COLO668 (cell line): ENCODE results near the gene TMEM209.

Experiments used
- DNase-seq: peaks from one replicate; lab custom pipeline; 2025; ENCODE audit not compliant: unreplicated experiment; lab: John Stamatoyannopoulos, UW

TMEM209 gene

GRCh38 chr7:130144312-130145171 lies 60.7 kb downstream of the TMEM209 start:
- DNase-seq: peak; percentile 19

DNA sequence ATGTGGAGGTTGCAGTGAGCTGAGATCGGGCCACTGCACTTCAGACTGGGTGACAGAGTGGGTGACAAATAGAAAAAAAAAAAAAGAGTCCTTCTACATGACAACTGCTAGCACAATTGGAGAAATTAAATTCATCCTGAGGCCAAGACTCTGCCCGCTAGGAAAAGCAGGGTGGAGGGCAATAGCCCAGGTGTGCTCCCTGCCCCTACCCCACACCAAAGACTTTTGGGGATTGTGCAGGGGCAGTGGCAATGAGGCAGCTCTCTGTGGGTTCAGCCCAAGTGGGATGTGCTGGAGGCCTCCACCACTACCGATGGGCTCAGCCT lies 61.3 kb downstream of the TMEM209 start:
- no peak for DNase-seq

DNA sequence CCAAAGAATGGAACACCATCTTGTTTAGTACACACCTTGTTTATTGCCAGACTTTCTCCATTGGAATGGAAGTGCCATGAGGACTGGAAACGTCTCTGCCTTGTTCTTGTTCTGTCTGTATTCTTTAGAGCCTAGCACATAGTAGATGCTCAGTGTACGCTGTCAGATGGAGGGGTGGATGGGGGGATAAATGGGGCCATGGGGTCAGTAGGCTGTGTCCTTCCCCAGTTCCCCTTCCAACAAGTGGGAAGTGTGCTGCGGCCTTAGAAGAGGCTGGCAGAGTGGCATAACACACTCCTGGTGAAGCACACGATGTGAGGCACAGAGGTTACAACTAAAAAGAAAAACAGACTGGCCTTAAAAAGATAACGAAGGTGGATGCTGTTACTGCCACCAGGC lies 61.9 kb downstream of the TMEM209 start:
- DNase-seq: no peak

- no peak for DNase-seq
Measured at GRCh38 chr7:130142654-130143333, 62.4 kb downstream of the TMEM209 start.

- DNase-seq: no peak
Measured at GRCh38 chr7:130141884-130142653, 63.1 kb downstream of the TMEM209 start.

GRCh38 chr7:130141161-130141883 lies 63.9 kb downstream of the TMEM209 start:
- DNase-seq: peak; percentile 21

- no peak for DNase-seq
Measured at GRCh38 chr7:130140551-130141160, 64.5 kb downstream of the TMEM209 start.

- no peak for DNase-seq
Measured at GRCh38 chr7:130139193-130139960, 65.8 kb downstream of the TMEM209 start.

GRCh38 chr7:130137207-130137606 lies 68.0 kb downstream of the TMEM209 start:
- DNase-seq: no peak

DNA sequence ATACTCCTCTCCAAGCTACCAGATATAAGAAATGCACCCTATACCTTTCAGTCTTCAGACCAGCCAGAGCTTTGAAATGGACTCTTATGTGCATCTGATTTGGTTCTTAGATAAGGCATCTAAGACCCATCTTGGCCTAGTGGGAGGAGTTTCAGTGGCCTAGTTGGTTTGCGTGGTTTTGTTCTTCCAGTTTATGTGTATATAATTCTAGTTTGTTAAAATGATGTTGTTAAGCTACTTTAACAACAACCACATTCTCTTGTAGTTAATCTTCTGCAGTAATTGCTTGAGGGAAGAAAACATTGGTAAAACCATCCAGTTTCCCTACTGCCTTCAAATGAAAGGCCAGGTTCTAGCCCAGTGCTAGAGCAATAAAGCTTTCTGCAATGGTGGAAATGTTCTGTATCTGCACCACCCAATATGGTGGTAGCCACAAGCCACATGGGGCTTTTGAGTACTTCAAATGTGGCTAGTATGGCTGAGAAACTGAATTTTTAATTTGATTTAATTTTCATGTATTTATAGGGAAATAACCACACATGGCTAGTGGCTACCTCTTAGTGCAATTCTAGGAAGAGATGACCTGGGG lies 68.5 kb downstream of the TMEM209 start:
- no peak for DNase-seq

- DNase-seq: no peak
Measured at GRCh38 chr7:130135208-130136205, 69.7 kb downstream of the TMEM209 start.

DNA sequence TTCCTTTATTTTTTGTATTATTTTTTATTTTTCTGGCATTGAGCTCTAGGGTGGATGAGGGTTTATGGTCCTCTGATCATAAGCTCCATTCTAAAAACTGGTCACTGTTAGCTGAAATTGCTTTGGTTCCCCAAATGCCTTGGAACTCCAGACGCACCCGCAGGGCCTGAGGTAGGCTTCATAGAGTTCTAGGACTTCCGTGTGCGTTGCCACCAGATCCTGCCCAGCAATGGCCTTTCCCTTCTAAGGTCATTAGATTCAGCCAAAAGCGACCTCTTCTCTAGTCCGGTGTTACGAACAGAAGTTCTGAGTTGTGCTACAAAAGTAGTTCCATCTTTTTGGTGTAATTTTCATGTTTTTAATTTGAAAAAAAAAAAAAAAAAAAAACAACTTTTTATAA lies 70.5 kb downstream of the TMEM209 start:
- no peak for DNase-seq

DNA sequence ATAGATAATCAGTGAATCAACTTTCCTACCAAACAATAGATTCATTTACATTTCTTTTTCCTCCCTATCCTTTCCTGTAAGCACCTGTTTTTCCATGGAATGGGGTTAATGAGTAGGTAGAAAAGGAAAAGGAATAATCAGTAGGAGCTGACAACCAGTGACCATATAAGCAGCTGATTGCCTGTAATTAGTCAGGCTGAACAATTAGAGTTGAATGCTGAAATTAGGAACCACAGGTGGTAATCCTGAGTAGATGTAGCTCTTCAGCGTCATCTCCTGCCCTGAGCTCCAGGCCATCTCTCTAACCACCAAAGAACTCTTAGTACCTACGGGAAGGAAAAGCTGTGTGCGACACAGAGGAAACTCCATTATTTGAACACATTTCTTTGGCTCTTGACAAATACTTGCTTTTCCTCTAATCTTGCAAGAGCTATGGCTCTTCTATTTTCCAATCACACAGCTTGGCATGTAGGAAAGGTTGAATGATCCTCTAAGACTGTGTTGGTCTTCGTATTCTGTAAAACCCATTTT lies 71.0 kb downstream of the TMEM209 start:
- DNase-seq: no peak

DNA sequence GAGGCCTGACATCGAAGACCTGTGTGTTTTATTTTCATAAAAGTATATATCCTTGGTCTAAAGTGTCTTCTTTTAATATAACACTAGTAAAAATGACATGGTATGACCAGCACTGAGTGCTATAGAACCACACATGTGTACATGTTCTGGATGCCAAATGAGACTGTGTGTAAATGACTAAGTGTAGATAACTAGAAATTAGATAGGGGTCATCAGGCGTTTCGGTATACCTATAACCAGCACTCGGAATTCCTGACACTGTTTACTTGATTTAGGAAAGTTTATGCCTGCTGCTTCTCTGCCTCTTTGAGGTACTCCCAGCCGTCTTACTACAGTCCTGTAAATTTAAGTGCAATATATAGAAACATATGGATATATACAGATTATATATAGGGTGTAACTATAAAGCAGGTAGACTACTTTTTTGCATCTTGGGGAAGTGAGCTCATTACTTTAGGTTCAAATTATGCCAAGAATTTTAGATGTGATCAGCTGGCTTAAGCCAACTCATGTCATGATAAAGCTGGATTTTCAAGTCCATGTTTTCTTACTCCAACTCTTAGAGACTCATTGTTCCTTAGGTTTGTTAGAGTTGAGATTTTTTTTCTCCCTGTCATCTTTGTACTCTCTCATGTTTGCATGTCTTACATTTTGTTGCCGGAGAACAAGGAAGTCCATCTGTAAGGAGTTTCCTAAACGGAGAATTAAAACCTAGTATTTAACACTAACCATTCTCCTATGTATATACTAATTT lies 72.0 kb downstream of the TMEM209 start:
- no peak for DNase-seq

DNA sequence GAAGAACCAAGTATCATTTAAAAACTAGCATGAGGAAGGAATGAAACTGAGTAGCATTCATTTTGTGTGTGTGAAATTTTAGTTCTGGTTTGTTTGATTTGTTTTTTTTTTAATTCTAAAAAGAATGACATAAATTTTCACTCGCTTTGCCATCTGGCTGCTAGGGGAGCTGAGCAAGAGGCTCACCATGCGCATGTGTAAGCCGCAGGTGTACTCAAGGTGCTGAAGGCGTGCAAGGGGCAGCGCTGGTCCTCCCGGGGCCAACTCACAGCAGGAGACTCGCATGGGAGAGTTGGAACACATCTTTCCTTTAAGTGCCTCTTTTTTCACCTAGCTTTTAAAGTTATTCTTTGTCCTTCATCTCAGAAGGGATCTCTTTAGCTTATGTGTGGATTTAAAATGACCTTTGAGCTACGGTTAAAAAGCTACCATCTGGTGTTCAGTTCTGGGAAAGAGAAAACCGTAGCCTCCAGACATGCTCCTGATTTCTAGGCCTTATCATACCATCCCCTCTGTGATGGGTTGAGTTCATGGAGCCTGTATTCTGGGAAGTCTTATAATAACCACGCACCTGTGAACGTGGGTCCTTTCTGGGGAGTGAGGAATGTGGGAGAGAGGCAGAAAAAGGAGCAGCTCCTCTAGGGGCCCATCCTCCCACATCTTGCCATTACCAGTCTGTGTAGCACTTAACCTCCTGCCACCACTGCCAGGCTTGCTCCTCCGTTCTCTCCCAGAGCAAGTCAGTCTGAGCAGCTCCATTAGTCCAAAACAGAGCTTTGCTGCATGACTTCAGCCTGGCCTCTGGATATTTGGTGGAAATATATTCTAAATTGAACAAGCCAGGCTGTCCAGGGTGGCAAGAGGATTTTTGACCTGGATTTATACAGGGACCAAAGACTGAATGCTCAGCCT lies 73.0 kb downstream of the TMEM209 start:
- DNase-seq: no peak

- no peak for DNase-seq
Measured at GRCh38 chr7:130131191-130131834, 73.9 kb downstream of the TMEM209 start.
